Activated effector memory CD4-positive, alpha-beta T cell treated with Interleukin-2 at 50 U/mL for 16 hours (primary cell): ENCODE results near the gene GATB.

Experiments
- DNase-seq: peaks from one replicate; pipeline ENCODE4 v3.0.0-alpha.2; 2020

The GATB gene

DNA sequence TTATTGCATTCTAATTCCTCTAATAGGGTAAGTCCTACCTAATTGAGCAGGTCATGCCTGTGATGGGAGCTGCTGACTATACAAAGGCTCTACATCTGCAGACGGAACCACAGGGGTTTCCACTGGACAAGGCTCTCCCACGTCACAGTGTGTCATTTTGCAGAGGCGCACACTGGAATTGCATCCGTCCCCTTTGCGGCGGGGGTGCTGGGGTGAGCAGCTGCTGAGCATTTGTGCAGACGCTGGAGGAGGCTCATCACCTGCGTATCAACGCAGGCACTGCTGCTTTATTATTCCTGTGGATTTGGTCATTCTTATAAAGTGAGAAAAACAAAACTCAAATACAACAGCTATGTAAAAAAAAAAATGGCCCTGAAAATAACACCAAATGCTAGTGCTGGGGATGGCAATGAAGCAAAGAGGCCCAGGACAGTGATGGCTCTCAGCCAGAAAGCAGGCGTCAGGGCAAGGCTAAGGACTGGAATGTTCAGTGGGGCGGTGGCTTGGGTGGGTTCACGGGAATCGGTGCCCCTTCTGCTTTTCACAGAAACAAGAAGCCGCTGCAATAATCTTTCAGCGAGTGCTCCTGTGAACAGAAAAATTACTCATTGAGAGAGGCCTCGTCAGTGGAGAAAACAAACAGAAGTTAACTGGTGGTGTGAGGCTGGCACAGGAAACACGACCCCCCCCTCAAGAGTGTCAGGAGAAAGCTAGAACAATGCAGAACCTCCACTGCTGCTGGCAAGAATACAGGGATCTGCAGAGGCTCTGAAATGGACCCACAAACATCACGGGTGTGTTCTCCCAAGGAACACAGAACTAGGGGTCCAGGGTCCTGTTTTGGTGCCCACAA lies 67.8 kb downstream of the GATB start:
- DNase-seq, result no peak

DNA sequence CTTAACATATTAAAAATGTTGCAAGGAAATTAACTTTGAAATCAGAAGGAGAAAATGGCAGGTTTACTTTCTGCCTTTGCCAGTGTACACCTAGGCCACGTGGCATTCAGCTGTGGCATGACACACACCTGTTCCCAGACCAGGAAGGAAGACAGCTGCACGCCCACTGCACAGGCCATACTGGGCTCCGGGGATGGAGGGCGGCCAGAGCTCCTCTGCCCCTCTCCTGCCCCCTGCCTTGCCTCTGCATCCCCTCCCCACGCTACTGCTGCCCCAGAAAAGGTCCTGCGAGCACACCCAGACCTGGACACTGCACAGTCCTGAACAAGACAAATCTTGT lies 68.4 kb downstream of the GATB start:
- DNase-seq, result no peak

DNA sequence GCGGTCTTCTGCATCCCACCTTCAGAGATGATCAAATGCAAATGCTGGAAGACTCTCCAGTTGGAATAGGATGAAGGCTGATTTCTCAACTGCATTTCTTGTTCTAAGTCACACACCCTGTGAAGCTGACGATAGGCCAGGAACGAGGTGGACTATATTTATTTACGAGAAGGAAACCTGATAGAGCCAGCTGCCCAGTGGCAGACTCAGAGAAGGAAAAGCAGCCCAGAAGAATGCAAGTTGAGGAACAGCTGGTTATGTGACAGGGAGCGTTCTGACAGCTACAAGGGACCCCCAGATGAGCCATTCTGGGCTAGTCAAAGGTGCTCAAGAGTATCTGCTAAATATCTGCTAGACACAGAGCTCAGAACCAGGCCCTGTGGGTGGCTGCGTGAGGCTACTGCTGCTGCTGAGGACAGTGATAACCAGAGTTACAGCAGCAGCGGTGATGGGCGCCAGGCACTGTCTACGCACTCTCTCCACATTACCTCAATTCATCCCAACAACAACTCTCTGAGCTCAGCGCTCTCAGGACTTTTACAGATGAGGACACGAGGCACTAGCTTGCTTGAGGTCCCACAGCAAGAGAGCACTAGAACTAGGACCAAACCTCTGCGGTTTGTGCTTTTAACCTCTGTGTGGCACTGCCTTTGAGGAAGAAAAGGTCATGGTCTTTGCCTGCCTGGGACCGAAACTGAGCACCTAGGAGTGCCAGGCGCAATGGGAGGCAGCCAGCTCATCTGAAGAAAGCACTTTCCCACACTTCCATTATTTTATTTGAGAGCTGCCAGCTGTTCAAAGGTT lies 69.0 kb downstream of the GATB start:
- DNase-seq, result no peak

DNA sequence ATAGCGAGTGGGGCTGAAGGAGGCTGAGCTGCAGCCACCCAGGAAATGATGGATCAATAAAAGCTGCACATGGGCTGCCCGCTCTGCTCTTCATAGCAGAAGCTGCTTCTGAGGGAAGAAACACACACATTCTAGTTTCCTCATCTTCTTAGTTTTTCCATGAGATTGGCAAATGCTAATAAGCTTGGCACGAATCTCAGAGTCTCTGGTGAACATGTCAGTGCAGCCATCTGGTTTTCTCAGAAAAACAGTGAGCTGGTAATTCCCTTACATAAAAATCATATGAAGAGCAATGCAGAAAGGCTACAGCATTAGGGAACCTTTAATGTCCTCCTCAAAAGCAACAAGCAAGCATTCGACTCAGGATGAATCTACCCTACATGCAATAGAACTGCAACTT lies 69.9 kb downstream of the GATB start:
- DNase-seq, result no peak

DNA sequence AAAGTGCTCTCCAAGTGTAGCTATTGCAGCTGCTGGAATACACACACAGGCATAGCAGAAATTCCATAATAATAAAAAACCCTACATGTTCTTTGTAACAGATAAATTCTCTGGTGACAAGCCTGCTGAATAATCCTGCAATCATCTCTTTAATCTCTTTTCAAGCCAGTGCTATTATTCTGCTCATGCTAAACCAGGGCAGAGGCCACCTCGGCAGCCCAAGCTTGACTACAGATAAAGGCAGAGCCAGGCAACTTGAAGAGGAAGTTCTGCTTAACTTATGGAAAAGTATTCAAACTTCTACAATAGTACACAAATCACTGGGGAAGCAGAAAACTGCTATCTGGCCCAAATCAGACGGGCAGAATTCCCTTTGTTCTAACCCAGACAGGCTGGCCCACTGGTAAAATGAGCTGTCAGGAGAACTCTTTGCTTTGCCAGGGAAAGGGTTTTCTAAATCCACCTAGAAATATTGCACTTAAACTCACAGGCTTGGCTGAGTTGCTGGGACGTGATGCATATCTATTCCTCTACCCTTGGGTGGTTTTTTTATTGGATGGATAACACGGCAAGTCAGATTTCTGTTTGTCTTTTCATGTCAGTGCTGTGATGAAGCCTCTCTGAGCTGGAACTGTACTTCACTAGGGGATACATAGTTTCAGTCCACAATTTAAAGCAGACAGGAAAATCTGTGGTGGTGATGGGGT lies 70.5 kb downstream of the GATB start:
- DNase-seq, result no peak

DNA sequence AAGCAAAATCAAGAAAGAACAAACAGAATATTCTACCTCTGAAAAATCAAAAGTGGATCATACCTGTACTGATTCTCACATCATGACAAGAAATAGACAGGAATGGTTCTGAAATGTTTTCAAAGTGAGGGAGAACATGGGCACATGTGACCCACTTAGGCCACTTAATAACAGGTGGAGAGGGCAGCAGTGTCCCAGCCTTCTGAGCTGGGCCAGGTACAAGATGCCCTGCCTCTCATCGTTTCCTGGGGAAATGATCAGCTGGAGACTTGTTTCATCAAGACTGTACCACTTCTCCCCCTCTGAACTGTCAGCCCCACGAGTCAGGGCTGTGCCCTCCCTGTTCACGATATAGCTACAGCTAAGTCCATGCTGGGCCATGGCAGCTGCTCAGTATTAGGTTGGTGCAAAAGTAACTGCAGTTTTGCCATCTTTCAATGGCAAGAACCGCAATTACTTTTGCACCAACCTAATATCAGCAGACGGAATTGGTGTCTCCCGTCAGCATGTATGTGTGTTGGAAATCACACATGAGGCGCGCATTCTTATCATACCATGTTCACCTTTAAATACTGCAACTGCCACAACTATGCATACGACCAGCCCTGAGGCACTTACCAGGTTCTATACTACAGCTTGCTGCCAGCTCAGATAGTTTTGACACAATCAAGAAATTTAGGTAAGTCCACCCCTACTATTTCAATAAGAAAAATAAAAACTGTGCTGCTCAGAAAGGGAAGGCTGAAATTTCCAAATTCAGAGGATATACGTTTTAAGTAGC lies 71.4 kb downstream of the GATB start:
- DNase-seq, result no peak

DNA sequence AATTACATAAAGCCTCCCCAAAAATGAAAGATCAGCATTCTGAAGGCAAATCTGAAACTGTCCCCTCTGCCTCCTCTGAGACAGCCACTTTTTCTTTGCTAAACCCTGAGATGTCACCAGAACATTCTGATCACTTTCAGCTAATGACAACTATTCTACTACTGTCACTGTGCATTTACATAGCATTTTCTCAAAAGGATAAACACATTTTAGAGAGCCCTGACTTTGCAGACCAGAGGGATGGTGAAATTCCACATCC lies 72.1 kb downstream of the GATB start:
- no peak for DNase-seq

DNA sequence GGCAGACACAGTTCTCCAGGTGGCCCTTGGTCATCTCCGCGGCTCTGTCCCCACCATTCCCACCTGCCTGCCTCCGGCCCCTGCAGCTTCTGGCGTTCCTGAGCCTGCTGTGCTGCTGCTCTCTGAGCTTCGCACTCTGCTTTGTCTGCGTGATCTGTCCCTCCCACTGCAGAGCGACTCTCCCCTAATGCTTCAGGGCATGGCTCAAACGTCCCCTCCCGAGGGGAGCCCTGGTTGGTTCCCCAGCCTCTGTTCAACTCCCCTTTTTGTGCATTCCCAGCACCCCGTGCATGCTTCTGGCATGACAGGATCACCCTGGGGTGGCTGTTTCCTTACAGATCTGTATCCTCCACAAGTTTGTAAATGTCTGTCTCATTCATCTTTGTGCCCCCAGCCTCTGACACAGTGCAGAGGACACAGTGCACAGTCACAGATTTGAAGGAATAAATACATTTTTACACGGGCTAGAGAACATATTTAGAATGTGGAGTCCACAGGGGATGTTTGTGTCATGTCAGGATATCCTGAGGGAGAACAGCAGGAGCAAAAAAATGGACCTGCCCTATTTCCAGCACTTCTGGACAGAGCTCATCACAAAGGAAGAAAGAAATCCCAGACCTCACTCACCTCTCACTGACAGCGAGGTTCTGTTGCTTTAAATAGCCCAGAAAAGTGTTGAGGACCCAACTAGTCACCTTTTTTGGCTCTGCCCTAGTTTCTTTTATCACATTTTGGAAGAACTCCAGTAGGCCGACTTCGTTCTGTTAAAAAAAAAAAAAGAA lies 72.6 kb downstream of the GATB start:
- DNase-seq, result no peak

DNA sequence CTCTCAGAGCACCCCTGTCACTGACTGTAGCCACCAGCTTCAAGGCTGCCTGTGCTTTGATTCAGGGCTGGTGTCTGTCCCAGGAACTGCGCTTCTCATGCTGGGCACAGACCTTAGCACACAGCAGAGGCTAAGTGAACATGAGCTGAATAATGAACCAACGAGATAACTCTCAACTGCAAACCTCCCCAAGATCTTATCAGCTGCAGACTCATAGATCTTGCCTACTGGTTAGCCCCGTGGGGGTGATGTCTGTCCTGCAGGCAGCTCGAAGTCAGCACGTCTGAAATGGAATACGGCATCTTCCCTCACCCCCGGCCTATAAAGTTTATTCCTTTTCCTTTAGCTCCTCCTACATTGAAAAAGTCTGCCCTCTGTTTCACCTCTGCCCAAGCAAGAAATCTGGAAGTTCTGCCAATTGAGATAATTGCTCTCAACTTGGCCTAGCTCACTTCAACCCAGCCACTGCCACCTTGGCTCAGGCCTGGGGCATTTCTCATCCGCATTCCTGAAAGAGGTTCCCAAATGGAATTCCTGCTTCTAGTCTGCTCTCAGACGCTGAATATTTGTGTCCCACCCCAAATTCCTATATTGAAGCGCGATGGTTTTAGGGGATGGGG lies 73.7 kb downstream of the GATB start:
- DNase-seq, result no peak

DNA sequence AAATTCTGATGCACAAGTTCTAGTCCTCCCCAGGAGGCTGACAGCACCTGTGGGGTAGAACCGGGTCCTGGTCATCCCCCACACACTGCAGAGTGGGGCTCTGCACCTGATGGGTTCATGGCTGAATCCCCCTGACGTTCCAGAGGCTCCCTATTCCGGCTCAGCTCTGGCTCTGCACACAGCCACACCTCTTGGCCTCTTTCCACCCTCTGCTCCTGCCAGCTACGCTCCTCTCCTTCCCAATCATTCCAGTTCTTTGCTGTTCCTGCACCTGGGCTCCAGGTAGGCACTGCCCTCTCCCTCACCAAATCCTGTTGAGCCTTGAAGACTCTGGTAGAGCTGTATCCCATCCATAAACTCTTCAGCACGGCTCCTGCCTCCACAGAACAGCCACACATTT lies 75.5 kb downstream of the GATB start:
- no peak for DNase-seq

DNA sequence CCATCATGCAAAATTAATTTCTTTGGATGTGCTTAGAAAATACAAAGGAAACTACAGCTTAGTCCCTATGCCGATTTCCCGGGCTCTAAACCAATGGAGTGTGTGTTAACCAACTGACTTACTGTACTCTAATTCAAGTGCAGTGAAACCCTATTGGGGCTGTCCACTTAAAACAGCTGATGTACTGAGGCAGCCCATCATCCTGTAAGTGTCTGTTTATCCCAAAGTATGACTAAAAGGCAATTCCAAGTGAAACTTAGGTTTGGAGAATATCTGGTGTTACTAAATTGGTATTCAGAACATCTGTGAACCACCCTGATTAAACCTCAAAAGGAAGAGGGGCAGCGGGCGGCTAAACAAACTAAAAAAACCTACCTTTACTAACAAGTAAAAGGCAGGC lies 79.7 kb downstream of the GATB start:
- DNase-seq, result no peak

DNA sequence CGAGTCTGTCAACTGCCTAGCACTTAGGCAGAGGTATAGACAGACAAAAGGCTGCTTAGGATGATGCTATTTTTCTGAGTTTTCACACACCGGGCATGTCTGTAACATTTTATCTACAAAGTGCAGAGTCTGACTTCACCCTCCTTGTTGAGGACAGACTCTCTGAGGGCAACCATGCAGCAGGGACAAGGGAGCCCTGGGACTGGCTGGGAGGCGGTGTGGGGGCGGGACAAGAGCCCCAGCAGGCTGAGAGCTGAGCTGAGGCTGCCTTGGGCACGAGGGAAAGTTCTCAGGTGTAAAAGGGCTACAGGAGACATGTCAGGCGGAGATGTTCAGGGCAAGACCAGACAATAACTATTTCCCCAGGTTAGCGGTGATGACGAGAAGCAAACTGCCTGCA lies 81.6 kb downstream of the GATB start:
- DNase-seq, result no peak

DNA sequence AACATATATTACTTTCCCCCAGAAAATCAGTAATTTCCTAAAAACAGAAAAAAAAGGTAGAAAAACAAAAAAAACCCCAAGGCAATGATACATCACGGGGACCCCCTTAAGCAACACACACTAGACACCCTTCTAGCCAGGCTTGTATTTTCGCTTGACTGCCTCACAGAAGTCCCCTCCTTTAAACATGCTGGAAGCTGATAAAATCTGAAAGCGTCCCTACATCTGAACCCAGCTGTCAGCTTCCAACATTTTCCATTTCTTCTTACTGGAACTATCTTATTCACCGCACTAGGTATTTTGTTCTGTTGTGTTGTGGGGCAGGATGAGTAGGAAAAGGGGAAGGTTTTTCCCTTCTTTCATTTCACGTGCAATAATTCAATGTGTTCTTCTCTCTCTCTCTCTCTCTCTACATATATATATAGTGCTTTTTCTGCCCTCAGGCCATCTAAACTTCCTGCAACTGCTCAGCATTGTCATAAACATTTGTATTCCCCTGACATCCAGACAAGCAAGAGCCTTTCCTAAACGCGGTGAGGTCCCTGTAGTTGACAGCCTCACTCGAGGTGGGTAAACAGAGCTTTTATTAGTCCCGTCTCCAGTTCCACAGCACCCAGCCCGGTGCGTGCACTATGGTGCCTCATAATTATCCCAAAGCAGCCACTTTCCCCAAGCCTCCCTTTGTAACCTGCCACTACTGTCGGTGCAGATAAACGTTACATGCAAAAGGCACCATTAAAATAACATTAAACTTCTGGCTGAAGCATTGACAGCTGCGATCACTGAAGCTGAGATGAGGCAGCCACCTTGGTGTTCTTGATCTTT lies 82.5 kb downstream of the GATB start:
- no peak for DNase-seq

DNA sequence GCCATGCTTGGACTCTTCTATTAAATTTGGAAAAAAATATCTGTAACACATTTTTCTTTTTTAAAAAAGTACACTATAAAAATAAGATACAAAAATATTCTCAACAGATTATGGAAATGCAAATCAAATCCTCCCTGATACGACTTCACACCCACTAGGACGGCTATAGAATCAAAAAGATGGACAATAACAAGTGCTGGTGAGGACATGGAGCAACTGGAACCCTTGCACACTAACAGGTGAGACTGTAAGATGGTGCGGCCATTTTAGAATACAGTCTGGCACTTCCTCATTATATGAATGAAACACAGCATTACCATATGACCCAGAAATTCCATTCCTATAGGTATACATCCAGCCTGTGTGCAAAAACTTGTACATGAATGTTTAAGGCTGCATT lies 83.6 kb downstream of the GATB start:
- DNase-seq, result no peak

DNA sequence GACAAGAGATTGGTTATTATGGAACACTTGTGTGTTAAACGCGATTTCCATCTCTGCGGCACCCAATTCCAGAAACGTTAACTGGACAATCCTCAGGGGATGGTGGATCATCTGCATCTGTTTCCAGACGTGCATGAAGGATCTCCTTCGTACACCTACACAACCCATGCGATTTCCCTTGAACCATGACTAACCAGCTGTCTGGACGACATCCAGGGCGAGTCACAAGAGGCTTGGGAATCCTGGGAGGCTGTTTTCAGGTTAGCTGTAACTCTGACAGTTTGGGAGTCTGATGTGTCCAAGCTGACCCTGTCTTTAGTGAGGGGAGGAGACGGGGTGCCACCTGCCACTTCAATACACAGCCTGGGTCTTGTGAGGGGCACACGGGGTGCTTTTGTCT lies 84.5 kb downstream of the GATB start:
- no peak for DNase-seq

DNA sequence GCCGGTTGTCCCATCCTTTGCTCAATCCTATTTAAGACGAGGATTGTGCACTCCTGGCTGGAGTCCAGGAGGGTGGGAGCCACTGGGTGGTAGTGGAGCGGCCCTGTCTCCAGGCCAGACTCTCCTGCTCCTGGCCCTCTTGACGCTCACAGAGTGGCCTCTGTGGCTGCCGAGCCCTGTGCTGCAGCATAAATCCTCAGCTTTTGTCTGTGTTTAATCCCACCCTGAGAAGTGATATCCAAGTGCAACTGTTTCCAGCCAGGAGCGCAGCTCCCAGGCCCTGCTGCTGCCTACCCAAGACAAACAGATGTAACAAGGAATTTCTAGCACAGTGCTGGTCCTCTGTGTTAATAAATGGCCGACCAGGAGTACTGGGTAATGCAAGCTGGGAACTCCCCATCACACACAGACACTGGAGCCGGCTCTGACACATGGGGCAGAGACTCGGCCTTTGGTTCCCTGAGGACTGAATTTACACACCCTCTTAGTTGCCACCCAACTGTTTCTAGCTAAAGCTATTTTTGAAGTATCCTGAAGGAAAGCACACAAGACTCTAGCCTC lies 85.3 kb downstream of the GATB start:
- no peak for DNase-seq

DNA sequence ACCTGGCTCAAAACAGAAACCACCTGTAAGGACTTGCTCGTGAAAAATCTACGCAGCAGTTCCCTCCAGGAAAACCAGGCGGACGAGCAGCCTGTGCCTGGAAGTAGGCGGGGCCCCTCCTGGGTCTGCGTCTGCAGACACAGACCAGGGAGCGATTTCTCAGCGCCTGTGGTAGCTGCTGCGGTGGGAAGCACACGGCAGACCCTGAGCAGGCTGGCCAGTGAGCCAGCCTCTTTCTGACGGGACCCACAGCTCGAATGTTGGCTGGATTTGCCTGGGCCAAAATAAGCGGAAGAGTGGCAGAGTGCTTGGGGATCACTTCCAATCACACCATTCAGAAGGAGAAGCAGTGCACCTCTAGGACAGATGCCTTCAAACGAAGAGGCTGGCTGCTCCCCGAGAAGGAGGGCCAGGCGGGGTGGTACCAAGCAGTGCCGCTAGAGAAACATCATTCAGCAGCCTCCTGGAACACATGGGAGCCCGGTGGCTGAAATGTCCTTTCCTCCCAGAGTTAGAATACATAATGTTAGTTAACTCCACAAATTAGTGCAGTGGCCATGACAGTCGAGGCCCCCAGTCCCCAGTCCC lies 85.9 kb downstream of the GATB start:
- DNase-seq, result no peak

DNA sequence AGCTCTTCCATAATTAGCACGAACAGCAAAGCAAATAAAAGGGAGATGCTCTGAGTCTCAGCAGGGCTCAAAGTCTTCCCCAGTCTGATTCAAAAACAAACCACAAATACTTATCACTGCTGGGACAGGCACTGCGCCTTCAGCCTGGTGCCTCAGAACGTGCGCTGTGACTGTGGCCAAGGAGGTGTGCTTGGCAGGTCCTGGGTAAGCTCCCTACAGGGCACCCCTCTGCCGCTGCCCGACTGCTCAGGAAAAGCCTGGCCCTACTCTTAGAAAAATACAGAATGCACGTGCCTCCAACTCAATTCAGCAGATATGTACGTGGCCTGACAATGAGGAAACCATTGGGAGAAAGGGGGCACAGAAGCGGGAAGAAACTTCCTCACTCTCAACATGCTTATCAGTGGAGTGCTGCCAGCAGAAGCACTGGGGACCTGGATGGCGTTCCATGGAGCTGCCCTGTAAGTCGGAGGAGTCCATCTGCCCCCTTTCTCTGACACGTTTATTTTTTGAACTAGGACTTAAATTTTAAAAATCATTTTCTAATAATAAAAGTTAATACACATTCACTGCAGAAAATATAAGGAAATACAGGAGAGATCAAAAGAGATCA lies 86.8 kb downstream of the GATB start:
- no peak for DNase-seq

DNA sequence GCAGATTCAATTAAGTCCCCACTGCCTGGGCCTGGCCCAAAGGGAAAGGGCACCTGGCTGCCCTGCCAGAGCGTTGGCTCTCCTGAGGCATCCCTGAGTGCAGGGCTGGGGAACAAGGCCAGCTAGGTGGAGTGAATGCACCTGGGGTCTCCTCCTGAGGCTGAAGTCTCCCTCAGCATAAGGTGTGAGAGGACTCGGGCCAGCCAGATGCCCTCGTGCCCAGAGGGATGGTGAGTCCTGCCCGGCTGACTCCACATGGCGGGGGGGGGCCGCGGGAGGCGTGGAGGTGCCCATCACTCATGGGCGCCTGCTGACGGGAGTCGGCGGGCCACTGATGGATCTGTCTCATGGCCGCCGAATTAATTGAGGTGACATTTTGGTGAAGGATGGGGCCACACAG lies 87.8 kb downstream of the GATB start:
- no peak for DNase-seq

DNA sequence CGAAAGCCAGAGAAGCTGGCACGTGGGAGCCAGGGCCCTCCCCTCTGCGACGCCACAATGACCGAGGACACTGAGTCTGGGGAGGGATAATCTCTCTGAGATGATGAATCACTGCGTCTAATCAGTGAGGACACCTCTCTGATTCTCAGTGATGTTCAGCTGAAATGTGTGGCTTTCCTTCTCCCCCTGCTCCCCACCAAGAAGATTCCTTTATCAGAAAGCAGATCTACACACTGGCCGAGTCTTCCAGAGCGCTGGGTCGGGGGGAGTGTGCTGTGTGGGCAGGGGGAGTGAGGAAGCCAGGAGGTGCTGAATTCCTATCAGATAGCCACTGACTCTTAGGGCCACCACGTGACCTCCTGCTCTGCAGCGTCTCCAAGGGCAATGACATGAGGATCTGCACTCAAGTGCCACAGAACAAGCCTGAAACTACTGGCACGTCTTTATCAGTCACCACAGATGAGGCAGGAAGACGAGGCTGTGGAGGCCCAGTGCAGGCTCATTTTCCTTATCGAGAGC lies 89.2 kb downstream of the GATB start:
- DNase-seq, result no peak
